Fibroblast of villous mesenchyme (primary cell): ENCODE data around the gene CPNE8. TPM values are rescaled to one million over a fixed set of nuclear protein-coding genes. Genes with fewer than 3 reads are reported as not detected.

Experiments used
- DNase-seq: peaks from one replicate; pipeline ENCODE4 v3.0.0-alpha.2; 2010; ENCODE audit warnings: low read depth
- H3K4me3 ChIP-seq: 2 replicates; pipeline ENCODE4 v1.5.1; 2011; ENCODE audit warnings: low read depth, mild to moderate bottlenecking, low read length
- total RNA-seq: library from RNA; depleted of rRNA; stranded (reverse); fragments of >200 nt; gene quantifications from 2 replicates; pipeline ENCODE4 v1.2.3, GENCODE V29; 2012
- TF ChIP-seq, protein P1 (sequence below): IDR thresholded peaks from 2 replicates; pipeline ENCODE4 v1.5.1; 2012; ENCODE audit warnings: low read depth, mild to moderate bottlenecking, low read length; ENCODE audit not compliant: insufficient read depth

CPNE8 gene
- total RNA-seq, 1 donor: 21.2 TPM

- no peak overlapping the region for H3K4me3 ChIP-seq
- DNase-seq: peak; percentile 4
- TF ChIP-seq, protein P1, sequence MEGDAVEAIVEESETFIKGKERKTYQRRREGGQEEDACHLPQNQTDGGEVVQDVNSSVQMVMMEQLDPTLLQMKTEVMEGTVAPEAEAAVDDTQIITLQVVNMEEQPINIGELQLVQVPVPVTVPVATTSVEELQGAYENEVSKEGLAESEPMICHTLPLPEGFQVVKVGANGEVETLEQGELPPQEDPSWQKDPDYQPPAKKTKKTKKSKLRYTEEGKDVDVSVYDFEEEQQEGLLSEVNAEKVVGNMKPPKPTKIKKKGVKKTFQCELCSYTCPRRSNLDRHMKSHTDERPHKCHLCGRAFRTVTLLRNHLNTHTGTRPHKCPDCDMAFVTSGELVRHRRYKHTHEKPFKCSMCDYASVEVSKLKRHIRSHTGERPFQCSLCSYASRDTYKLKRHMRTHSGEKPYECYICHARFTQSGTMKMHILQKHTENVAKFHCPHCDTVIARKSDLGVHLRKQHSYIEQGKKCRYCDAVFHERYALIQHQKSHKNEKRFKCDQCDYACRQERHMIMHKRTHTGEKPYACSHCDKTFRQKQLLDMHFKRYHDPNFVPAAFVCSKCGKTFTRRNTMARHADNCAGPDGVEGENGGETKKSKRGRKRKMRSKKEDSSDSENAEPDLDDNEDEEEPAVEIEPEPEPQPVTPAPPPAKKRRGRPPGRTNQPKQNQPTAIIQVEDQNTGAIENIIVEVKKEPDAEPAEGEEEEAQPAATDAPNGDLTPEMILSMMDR: no peak
These were observed 7.2 kb downstream of the CPNE8 start for GRCh38 chr12:38898001-38898684.

GRCh38 chr12:38895446-38895845, 9.9 kb downstream of the CPNE8 start:
- TF ChIP-seq, protein P1: no peak
- no peak for DNase-seq
- H3K4me3 ChIP-seq: no peak overlapping the region

GRCh38 chr12:38892976-38893375, 12.4 kb downstream of the CPNE8 start:
- DNase-seq: no peak
- TF ChIP-seq, protein P1: no peak
- H3K4me3 ChIP-seq: no peak overlapping the region

DNA sequence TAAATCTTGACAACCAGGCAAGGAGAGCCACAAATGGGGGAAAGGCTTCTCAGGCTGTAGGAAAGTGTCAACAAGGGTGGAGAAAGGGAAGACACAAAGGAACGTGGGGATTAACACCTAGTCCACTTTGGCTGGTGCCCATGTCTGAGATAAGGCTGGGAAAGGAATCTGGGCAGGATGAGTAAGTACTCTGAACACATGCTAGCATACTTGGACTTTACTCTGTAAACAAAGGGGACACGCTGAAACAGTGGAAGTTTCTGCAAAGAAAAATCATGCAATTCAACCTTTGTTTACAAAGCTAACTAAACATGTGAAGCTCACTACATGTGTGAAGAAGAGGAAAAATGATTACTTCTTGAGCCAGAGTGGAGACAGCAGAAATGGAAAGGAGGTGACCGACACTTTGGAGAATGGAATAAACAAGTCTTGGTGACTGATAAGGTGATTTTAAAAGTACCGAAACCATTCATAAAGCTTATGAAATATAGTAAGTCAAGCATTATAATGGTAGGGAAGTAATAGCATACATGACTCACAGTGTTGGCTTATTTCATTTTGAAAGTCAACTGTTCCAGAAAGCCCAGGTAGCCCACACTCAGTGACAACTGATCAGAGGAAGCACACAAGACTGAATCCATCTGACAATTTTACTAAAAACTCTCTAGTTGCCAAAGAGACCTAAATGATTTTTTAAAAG, 13.2 kb downstream of the CPNE8 start:
- H3K4me3 ChIP-seq: no peak overlapping the region
- TF ChIP-seq, protein P1: no peak
- peak; percentile 61 for DNase-seq

- TF ChIP-seq, protein P1: no peak
- DNase-seq: peak; percentile 89
- no peak overlapping the region for H3K4me3 ChIP-seq
These were observed 15.1 kb downstream of the CPNE8 start for GRCh38 chr12:38890102-38890855.

DNA sequence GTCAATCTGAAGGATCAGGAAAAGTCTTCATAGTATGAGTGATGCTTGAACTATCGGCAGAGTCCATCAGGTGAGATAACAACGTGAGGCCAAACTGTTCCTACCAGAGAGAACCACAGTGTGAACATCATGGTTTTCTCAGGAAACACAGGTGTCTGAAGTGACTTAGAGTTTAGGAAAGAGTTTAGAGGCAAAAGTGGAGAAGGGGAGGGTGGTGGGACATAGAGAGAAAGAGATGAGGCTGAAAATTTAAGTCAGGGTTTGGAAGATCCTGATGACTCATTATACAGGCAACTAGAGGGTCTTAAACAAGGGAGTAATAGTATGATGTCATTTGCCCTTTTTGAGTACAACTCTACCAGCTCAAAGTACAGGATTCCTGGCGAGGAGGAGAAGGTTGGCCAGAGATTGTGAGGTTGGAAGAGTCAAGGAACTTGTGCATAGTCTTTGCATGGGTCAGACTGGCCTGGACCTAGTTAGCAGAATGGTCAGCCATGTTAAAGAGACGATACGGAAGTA, 16.0 kb downstream of the CPNE8 start:
- TF ChIP-seq, protein P1: no peak
- H3K4me3 ChIP-seq: no peak overlapping the region
- no peak for DNase-seq
